Testis (tissue), 2 donors: ENCODE data around the gene ROS1.

Source experiments
- POLR2A ChIP-seq: fragments of 450-650 bp; IDR thresholded peaks from one replicate; pipeline ENCODE4 v1.6.1; 2017; ENCODE audit warnings: antibody characterized with exemption, mild to moderate bottlenecking, moderate library complexity
- TF ChIP-seq, protein P1 (sequence below), 3 experiments: fragments of 450-650 bp in 2 of 3; fragments of 200-600 bp in 1 of 3; sonication (generic) in 1 of 3; IDR thresholded peaks; one replicate each; pipeline ENCODE4 v1.5.1; 2016 to 2019; ENCODE audit warnings: antibody characterized with exemption in 3 of 3, mild to moderate bottlenecking in 2 of 3, moderate library complexity in 1 of 3

DNA sequence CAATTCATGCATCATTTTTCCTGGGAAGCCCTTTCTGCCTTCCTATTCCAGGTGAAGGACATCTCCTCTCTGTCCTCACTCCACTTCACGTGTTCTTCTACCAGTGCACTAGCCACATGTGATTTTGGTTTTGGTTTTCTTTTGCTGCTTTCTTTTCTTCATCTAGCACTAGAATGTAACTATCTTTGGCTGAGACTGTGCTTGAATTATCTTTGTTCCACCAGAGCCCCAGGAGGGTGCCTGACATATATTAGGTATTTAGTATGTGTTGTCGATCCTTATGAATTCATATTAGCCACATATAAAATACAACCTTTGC lies 80.5 kb downstream of the ROS1 start:
- TF ChIP-seq POLR2A = no peak
- TF ChIP-seq, protein P1, sequence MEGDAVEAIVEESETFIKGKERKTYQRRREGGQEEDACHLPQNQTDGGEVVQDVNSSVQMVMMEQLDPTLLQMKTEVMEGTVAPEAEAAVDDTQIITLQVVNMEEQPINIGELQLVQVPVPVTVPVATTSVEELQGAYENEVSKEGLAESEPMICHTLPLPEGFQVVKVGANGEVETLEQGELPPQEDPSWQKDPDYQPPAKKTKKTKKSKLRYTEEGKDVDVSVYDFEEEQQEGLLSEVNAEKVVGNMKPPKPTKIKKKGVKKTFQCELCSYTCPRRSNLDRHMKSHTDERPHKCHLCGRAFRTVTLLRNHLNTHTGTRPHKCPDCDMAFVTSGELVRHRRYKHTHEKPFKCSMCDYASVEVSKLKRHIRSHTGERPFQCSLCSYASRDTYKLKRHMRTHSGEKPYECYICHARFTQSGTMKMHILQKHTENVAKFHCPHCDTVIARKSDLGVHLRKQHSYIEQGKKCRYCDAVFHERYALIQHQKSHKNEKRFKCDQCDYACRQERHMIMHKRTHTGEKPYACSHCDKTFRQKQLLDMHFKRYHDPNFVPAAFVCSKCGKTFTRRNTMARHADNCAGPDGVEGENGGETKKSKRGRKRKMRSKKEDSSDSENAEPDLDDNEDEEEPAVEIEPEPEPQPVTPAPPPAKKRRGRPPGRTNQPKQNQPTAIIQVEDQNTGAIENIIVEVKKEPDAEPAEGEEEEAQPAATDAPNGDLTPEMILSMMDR (IDR thresholded peaks at IDR 0.05) = no peak
